Heart right ventricle (tissue), 16 donors: ENCODE data around the gene ENOX1. TPM values are rescaled to one million over a fixed set of nuclear protein-coding genes. Genes with fewer than 3 reads are reported as not detected.

ENCODE experiments used
- ATAC-seq, 8 donors: fragments of 200-7000 bp; cut with Tn5 transposase; one replicate each; pipeline ENCODE4 v1.9.1; 2020; ENCODE audit warnings: mild to moderate bottlenecking in 8 of 8, moderate library complexity in 8 of 8, moderate number of reproducible peaks in 1 of 8
- DNase-seq, 2 donors: peaks; one replicate each; pipeline ENCODE4 v3.0.0-alpha.2; 2020
- H3K27ac ChIP-seq, 10 donors: fragments of 200-600 bp; sonication (generic) in 2 of 10; one replicate each; pipeline versions ENCODE4 v1.5.0 to v1.8.0; 2020 to 2022; ENCODE audit warnings: mild to moderate bottlenecking in 3 of 10
- H3K27me3 ChIP-seq, 7 donors: fragments of 200-600 bp; one replicate each; pipeline ENCODE4 v1.8.0; 2021 to 2022; ENCODE audit warnings: mild to moderate bottlenecking in 2 of 7
- H3K36me3 ChIP-seq, 9 donors: fragments of 200-600 bp; sonication (generic) in 1 of 9; one replicate each; pipeline versions ENCODE4 v1.5.0 to v1.8.0; 2020 to 2022; ENCODE audit warnings: mild to moderate bottlenecking in 2 of 9
- H3K4me1 ChIP-seq, 9 donors: fragments of 200-600 bp; sonication (generic) in 1 of 9; one replicate each; pipeline versions ENCODE4 v1.5.0 to v1.8.0; 2020 to 2022; ENCODE audit warnings: mild to moderate bottlenecking in 4 of 9
- H3K4me3 ChIP-seq, 10 donors: fragments of 200-600 bp; sonication (generic) in 2 of 10; one replicate each; pipeline versions ENCODE4 v1.5.0 to v1.8.0; 2020 to 2022; ENCODE audit warnings: mild to moderate bottlenecking in 7 of 10, moderate library complexity in 2 of 10
- H3K9me3 ChIP-seq, 11 donors: fragments of 200-600 bp in 10 of 11; sonication (generic) in 2 of 11; one replicate each; pipeline versions ENCODE4 v1.5.0 to v1.8.0; 2013 to 2022; ENCODE audit warnings: mild to moderate bottlenecking in 2 of 11, control low read depth in 1 of 11, moderate library complexity in 1 of 11
- CTCF ChIP-seq, 9 donors: fragments of 200-600 bp; sonication (generic) in 2 of 9; IDR thresholded peaks; one replicate each; pipeline versions ENCODE4 v1.5.0 to v1.8.0; 2021 to 2022; ENCODE audit warnings: antibody characterized with exemption in 9 of 9, mild to moderate bottlenecking in 5 of 9, moderate library complexity in 1 of 9
- whole genome bisulfite sequencing, 2 donors: extraction: QIAGEN DNeasy Blood & Tissue Kit; methylation state at CpG; one replicate each; pipeline ENCODE4 v1.1.7; 2013; ENCODE audit warnings: inconsistent platforms in 1 of 2; 5-methylcytosine and 5-hydroxymethylcytosine counted together
- intact Hi-C, 10 donors: fragments of 100-400 bp; cut with DNase I; formaldehyde crosslinking; loops; one replicate each; pipeline versions ENCODE4 v1.11.1 to v1.14.2; 2022
- polyA plus RNA-seq, 2 donors: library from polyadenylated mRNA; stranded (reverse); fragments of 200-250 nt; gene quantifications; one replicate each; pipeline ENCODE4 v1.2.3, GENCODE V29; 2013
- total RNA-seq, 10 donors: library from RNA; stranded (reverse); fragmentation: NEBNext Ultra II Directional in 3 of 10; extraction: Animal tissue kit (Norgen Biotek cat#: 25700) in 3 of 10; gene quantifications; one replicate each; pipeline versions ENCODE4 v1.2.1 to v1.2.4, GENCODE V29; 2021 to 2023
- donor health status: Arrhythmogenic right ventricular cardiomyopathy.
- donor health status: ischemic (EF 13 %, LVEDD 7.1; RV severe dilation, severe dysfunction).
- donor health status: healthy with polysubstance abuse.
- donor health status: DM: no; HTN: yes; CAD: no.
- donor health status: DM: no; HTN: no; CAD: no.
- donor health status: ischemic (EF 25% LVEDD 6.9; RV normal size, moderate dysfunction).
- donor health status: ischemic (EF 25% LVEDD 5.7; RV mildly dilated, moderate dysfunction).
- donor health status: healthy.
- donor health status: DM: yes; HTN: yes; CAD: no.
- donor health status: Ischemic cardiomyopathy.
- donor health status: ischemic (EF 35%, LVEDD 5.7; RV mildly dilated, moderate dysfunction).
- donor health status: nonischemic (EF 11% LVEDD 7.7; RV severe dilation, severe dysfunction).
- donor health status: DM: yes; HTN: yes; CAD: no.
- donor health status: PGD.
- donor health status: ischemic (EF 29% LVEDD 5.4; RV normal size, mild dysfunction).
- donor health status: nonischemic (EF 23%, LVEDD 6.1; RV moderate dilation, normal function).

The ENOX1 gene
- total and polyA plus RNA-seq, 12 donors, result 2.0 to 10.4 (median 7.1) TPM

- Histone ChIP-seq H3K36me3 (no peaks in the 10 kb centered on the region), H3K4me3 (no peak overlapping the region), H3K9me3 (no peaks in the 10 kb centered on the region), H3K4me1 (peaks cover 3 to 53% (median 33%) of the 10 kb centered on the region in 9 donors), H3K27ac (peak overlapping the region in 9 of 10 donors; percentile 7 to 81 (median 70)), H3K27me3 (no peaks in the 10 kb centered on the region)
- 11 to 12% methylated on average over 3 of the region's 3 CpGs for WGBS, 2 donors
- intact Hi-C loops, result loop anchor here in 4 of 10 donors (5.0 to 10.0 kb wide), 3 partner anchors 81 to 101 kb away; partner anchors contain the start of gene ENOX1 (in 3 of the 4)
- ATAC-seq (peak; percentile 57 to 94 (median 88)), DNase-seq (peak; percentile 27 to 80)
- TF ChIP-seq CTCF (IDR thresholded peaks at IDR 0.05), result no peak
These were observed 100.2 kb downstream of the ENOX1 start for GRCh38 chr13:43686557-43686956.

GRCh38 chr13:43684963-43685725 lies 101.6 kb downstream of the ENOX1 start:
- Histone ChIP-seq H3K4me3 (no peak overlapping the region), H3K27me3 (no peaks in the 10 kb centered on the region), H3K27ac (peak overlapping the region in 6 of 10 donors; percentile 10 to 73 (median 50)), H3K36me3 (no peaks in the 10 kb centered on the region), H3K9me3 (no peaks in the 10 kb centered on the region), H3K4me1 (peaks cover 3 to 54% (median 33%) of the 10 kb centered on the region in 9 donors)
- WGBS, 2 donors, result 69 to 76% methylated on average over 9 of the region's 9 CpGs
- intact Hi-C loops, result loop anchor here in 4 of 10 donors (5.0 to 10.0 kb wide), 3 partner anchors 82 to 102 kb away; partner anchors contain the start of gene ENOX1 (in 3 of the 4)
- ATAC-seq, result no peak
- DNase-seq, result no peak
- TF ChIP-seq CTCF (IDR thresholded peaks at IDR 0.05), result no peak

GRCh38 chr13:43682701-43683100 lies 104.1 kb downstream of the ENOX1 start:
- no peak overlapping the region for H3K27ac ChIP-seq

GRCh38 chr13:43676320-43676719 lies 110.5 kb downstream of the ENOX1 start:
- DNase-seq (no peak), ATAC-seq (no peak)
- Histone ChIP-seq H3K27me3 (peaks cover 0 to 3% (median 0%) of the 10 kb centered on the region in 7 donors), H3K36me3 (no peaks in the 10 kb centered on the region), H3K27ac (no peak overlapping the region), H3K4me3 (no peak overlapping the region), H3K9me3 (no peaks in the 10 kb centered on the region), H3K4me1 (peaks cover 0 to 8% (median 0%) of the 10 kb centered on the region in 9 donors)
- no peak for TF ChIP-seq CTCF (IDR thresholded peaks at IDR 0.05)
- intact Hi-C loops, result no loop called here
- WGBS, 2 donors, result 82 to 84% methylated on average over 1 of the region's 1 CpG

More at GRCh38 chr13:43682701-43683100, 104.1 kb downstream of the ENOX1 start:
- no peaks in the 10 kb centered on the region for H3K27me3 ChIP-seq
- H3K36me3 ChIP-seq, result no peaks in the 10 kb centered on the region
- no peak for TF ChIP-seq CTCF (IDR thresholded peaks at IDR 0.05)
- ATAC-seq (no peak), DNase-seq (no peak)
- peaks cover 3 to 41% (median 24%) of the 10 kb centered on the region in 9 donors for H3K4me1 ChIP-seq
- intact Hi-C loops, result loop anchor here in 2 of 10 donors (10.0 kb wide), 1 partner anchor 102 kb away; the partner anchor contains the start of gene ENOX1 (in 2 of the 2)
- no peaks in the 10 kb centered on the region for H3K9me3 ChIP-seq
- H3K4me3 ChIP-seq, result no peak overlapping the region
- 65 to 70% methylated on average over 2 of the region's 2 CpGs for WGBS, 2 donors
